OCI-LY7 (cell line): ENCODE data around the gene RFNG. TPM values are rescaled to one million over a fixed set of nuclear protein-coding genes. Genes with fewer than 3 reads are reported as not detected.

Experiments used
- BruUV-seq: library from RNA; stranded (reverse); fragments of 400-500 nt; replicated peaks from 2 replicates; lab custom pipeline; 2021; lab: Mats Ljungman, UMichigan
- CTCF ChIA-PET: fragments of 300-600 bp; sonication (Branson Sonifier 250); formaldehyde crosslinking; loops from one replicate; lab custom pipeline; 2022; ENCODE audit warnings: antibody characterized with exemption; ENCODE audit not compliant: unreplicated experiment; lab: Charles Lee
- POLR2A ChIA-PET: fragments of 300-600 bp; sonication (Branson Sonifier 250); formaldehyde crosslinking; loops from one replicate; lab custom pipeline; 2022; ENCODE audit warnings: antibody characterized with exemption; lab: Charles Lee
- DNase-seq: peaks from one replicate; pipeline ENCODE4 v3.0.0-alpha.2; 2015; ENCODE audit warnings: low spot score
- H2AFZ ChIP-seq: fragments of 200-600 bp; sonication (generic), shearing (Covaris generic); 2 replicates; pipeline ENCODE4 v1.6.1; 2014; ENCODE audit warnings: mild to moderate bottlenecking, antibody characterized with exemption, low read length, moderate library complexity
- H3K27ac ChIP-seq: fragments of 200-600 bp; sonication (generic); 2 replicates; pipeline ENCODE4 v1.5.1; 2014; ENCODE audit warnings: mixed run types, low read depth, mild to moderate bottlenecking, moderate library complexity, low read length, inconsistent platforms; ENCODE audit not compliant: poor library complexity, severe bottlenecking
- H3K36me3 ChIP-seq: fragments of 200-600 bp; sonication (generic); 2 replicates; pipeline ENCODE4 v1.6.1; 2014; ENCODE audit warnings: mild to moderate bottlenecking, antibody characterized with exemption, low read length, moderate library complexity, mixed read lengths; ENCODE audit not compliant: insufficient read depth
- H3K4me1 ChIP-seq: fragments of 200-600 bp; sonication (generic); 2 replicates; pipeline ENCODE4 v1.5.1; 2014; ENCODE audit warnings: mild to moderate bottlenecking, low read length; ENCODE audit not compliant: insufficient read depth, poor library complexity, severe bottlenecking
- H3K4me2 ChIP-seq: fragments of 200-600 bp; sonication (generic); 2 replicates; pipeline ENCODE4 v1.6.1; 2014; ENCODE audit warnings: mild to moderate bottlenecking, low read length
- H3K4me3 ChIP-seq: fragments of 200-600 bp; sonication (generic); 2 replicates; pipeline ENCODE4 v1.5.1; 2014; ENCODE audit warnings: mild to moderate bottlenecking, low read depth, low read length; ENCODE audit not compliant: poor library complexity, severe bottlenecking
- H3K79me2 ChIP-seq: fragments of 200-600 bp; sonication (generic); 2 replicates; pipeline ENCODE4 v1.6.1; 2016; ENCODE audit warnings: low read depth, mild to moderate bottlenecking, low read length, moderate library complexity, mixed read lengths; ENCODE audit not compliant: insufficient read depth
- H3K9me2 ChIP-seq: fragments of 200-600 bp; sonication (generic); 2 replicates; pipeline ENCODE4 v1.6.1; 2016; ENCODE audit warnings: mild to moderate bottlenecking, low read length, mixed read lengths; ENCODE audit not compliant: insufficient read depth
- H3K9me3 ChIP-seq: fragments of 200-600 bp; sonication (generic); 2 replicates; pipeline ENCODE4 v1.6.1; 2014; ENCODE audit warnings: mild to moderate bottlenecking, mixed run types, low read length, mixed read lengths
- H4K20me1 ChIP-seq: fragments of 200-600 bp; sonication (generic); 2 replicates; pipeline ENCODE4 v1.6.1; 2014; ENCODE audit warnings: mild to moderate bottlenecking, antibody characterized with exemption, low read length, moderate library complexity, mixed read lengths; ENCODE audit not compliant: insufficient read depth
- EZH2phosphoT487 ChIP-seq: fragments of 200-600 bp; sonication (generic); IDR thresholded peaks from 2 replicates; pipeline ENCODE4 v1.6.1; 2018; ENCODE audit warnings: low read depth, borderline replicate concordance, mild to moderate bottlenecking, mixed run types, antibody characterized with exemption, low read length, moderate library complexity, mixed read lengths
- intact Hi-C: fragments of 100-400 bp; cut with micrococcal nuclease; formaldehyde crosslinking; loops from one replicate; pipeline ENCODE4 v1.10.0; 2022; ENCODE audit not compliant: unreplicated experiment
- total RNA-seq, 2 experiments: library from RNA; depleted of rRNA in 1 of 2; stranded (reverse); fragments of >200 nt in 1 of 2; shearing (Covaris generic) in 1 of 2; gene quantifications; 2 replicates each; pipeline ENCODE4 v1.2.3, GENCODE V29; 2014 to 2022
- TF ChIP-seq, protein P1 (sequence below): fragments of 200-600 bp; sonication (generic); conservative IDR thresholded peaks from 2 replicates; pipeline ENCODE4 v1.5.1; 2014; ENCODE audit warnings: mild to moderate bottlenecking, antibody characterized with exemption, low read length, moderate library complexity, mixed read lengths

RFNG gene
- total RNA-seq, 2 experiments from 2014 or later, result 47.3 to 59.4 TPM

DNA sequence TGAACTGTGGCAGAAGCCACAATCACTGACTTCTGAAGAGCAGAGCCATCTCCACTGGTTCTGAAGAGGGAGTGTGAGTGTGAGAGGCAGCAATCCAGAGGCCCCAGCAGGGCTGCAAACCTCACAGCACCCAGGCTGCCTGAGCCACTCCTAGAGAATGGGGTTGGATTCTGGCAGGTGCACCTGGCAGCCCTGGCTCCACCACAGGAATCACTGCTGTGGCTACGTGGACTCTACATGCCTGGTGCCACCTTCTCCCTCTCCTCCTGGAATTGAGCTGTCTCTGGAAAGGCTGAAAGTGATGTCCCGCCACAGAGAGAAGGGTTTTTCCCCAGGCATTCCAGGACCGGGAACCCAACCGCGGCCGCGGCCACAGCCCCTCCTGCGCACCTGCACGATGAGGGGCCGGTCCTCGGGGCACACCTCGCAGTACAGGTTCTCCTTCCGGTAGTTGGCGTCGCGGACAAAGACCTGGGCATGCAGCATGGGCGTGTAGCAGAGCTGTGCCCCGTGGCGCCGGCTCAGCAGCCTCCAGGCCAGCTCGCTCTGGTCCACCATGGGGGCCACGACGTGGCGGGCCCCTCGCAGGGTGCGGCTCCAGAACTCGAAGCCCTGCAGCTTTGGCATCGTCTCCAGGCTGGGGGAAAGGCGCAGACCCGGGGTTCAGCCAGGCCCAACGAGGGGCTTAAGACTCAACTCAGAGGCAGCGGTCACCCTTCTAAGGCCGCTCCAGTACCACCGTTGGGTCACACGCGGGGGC, 13.0 kb upstream of the RFNG start:
- Histone ChIP-seq H3K79me2 (peaks cover 18% of the 10 kb centered on the region; the same call in 1 of the 2 replicates), H3K9me2 (no peaks in the 10 kb centered on the region), H3K4me3 (peak overlapping the region; percentile 97), H2AFZ (no peak overlapping the region), H3K4me1 (peaks cover 19% of the 10 kb centered on the region), H3K4me2 (peak overlapping the region; percentile 96), H3K9me3 (no peaks in the 10 kb centered on the region), H3K27ac (peak overlapping the region; percentile 42), H3K36me3 (peaks cover 46% of the 10 kb centered on the region), H4K20me1 (no peaks in the 10 kb centered on the region; the same call in 1 of the 2 replicates)
- POLR2A ChIA-PET, result interaction anchor here (1.0 kb wide), 1 partner anchor 38 kb away, joined by 3 read pairs; no protein-coding TSS in a partner anchor
- CTCF ChIA-PET, result interaction anchor here (0.9 kb wide), 1 partner anchor 27 kb away, joined by 3 read pairs; the partner anchor contains the start of gene DCXR
- intact Hi-C loops, result no loop called here
- DNase-seq, result peak; percentile 65
- BruUV-seq, result TSS peak; percentile 78
- TF ChIP-seq, protein P1, sequence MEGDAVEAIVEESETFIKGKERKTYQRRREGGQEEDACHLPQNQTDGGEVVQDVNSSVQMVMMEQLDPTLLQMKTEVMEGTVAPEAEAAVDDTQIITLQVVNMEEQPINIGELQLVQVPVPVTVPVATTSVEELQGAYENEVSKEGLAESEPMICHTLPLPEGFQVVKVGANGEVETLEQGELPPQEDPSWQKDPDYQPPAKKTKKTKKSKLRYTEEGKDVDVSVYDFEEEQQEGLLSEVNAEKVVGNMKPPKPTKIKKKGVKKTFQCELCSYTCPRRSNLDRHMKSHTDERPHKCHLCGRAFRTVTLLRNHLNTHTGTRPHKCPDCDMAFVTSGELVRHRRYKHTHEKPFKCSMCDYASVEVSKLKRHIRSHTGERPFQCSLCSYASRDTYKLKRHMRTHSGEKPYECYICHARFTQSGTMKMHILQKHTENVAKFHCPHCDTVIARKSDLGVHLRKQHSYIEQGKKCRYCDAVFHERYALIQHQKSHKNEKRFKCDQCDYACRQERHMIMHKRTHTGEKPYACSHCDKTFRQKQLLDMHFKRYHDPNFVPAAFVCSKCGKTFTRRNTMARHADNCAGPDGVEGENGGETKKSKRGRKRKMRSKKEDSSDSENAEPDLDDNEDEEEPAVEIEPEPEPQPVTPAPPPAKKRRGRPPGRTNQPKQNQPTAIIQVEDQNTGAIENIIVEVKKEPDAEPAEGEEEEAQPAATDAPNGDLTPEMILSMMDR, result no peak

DNA sequence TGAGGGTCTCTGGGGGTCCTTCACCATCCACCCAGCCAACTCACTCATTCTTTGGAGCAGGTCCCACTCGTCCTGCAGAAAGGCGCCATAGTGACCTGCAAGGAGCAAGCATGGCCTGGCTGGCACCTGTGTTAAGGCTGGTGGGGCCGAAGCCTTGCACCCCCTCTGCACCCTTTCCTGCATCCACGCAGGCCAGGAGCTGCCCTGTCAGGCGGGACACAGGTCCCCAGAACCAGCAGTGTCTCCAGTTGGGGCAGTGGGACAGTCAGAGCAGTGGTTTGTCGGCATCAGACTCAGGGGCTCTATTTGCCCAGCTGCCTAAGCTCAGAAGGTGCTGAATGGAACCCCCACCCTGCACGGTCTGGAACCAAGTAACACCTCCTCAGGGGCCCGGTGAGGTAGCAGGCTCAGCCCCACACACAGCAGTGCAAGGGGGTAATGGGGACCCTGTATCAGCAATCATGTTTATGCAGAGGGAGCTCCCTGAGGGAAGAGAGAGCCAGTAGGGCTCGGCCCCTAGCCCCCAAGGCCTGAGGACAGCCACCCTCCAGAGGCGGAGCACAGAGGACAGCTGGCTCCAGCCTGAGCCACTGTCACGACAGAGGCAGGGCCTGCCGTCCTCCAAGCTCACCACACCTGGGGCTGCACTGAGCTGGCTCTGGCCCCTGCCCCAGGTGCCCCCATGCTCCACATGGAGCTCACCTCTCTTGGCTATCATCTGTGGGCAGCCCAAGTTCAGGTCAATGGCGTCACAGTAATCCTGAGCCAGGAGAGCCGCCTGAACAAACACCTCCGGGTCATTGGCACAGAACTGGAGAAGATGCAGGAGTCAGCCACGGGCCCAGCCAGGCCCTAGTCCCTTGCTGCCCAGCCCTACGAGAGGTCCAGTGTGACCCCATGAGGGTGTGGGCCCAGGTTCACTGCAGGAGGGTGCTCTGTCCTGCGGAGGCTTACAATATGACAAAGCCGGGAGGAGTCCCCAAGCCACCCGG, 12.1 kb upstream of the RFNG start:
- Histone ChIP-seq H3K4me3 (peak overlapping the region; percentile 97), H3K4me1 (peaks cover 19% of the 10 kb centered on the region), H4K20me1 (no peaks in the 10 kb centered on the region; the same call in 1 of the 2 replicates), H3K4me2 (peak overlapping the region; percentile 96), H3K79me2 (peaks cover 18% of the 10 kb centered on the region; the same call in 1 of the 2 replicates), H3K36me3 (peaks cover 54% of the 10 kb centered on the region), H3K9me3 (no peaks in the 10 kb centered on the region), H3K27ac (peak overlapping the region; percentile 42), H3K9me2 (no peaks in the 10 kb centered on the region), H2AFZ (no peak overlapping the region)
- ChIA-PET POLR2A (interaction anchor here (1.0 kb wide), 1 partner anchor 38 kb away, joined by 3 read pairs; no protein-coding TSS in a partner anchor), CTCF (no interaction called here)
- no peak for TF ChIP-seq EZH2phosphoT487
- TF ChIP-seq, protein P1, result no peak
- intact Hi-C loops, result no loop called here
- no peak for DNase-seq
- no TSS peak for BruUV-seq
